ENCODE measurements around the gene PPP1R12A.

The PPP1R12A gene

GRCh38 chr12:79763766-79764452 is 171.0 kb downstream of the PPP1R12A start:
- DNase-seq = no peak

- DNase-seq = no peak
Observed at GRCh38 chr12:79761341-79761740, 173.6 kb downstream of the PPP1R12A start.

GRCh38 chr12:79747274-79747673 is 187.6 kb downstream of the PPP1R12A start:
- no peak for DNase-seq

DNA sequence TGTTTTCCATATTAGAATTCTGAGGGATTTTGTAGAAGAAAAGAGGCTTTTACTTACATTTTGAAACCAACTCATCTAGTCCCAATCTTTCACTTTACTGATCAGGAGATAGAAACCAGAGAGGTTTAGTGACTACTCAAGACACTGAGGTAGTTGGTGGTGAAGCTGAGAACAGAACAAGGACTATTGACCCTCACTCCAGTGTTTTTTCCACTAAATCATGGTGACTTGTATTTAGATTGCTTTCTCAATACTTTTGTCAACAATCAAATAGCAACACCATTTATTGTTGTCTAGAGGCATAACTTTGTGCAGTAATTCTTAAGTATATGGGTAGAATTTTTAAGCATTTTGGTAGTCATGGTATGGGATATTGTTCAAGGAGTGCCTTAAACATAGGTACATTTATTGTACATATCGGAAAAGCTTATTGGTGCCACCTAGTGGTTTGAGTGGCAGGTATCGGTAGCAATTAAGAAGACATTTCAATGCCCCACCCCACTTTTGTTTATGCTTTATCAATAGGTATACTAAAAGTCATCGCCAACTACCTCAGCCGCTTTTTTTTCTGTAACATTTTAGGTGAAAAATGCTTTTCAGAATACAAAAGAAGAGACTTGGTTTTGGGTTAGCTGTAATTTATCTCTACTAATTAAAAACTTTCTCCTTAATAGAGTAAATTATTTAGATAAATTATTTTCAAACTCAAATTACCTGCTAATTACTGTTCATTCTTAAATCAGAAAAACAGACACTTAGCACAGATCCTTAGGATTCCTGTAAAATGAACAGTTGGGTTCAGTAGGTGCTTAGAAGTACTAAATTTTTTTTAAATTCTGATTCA is 196.8 kb downstream of the PPP1R12A start:
- peak; percentile 47 for DNase-seq

GRCh38 chr12:79732638-79733037 is 202.3 kb downstream of the PPP1R12A start:
- no peak for DNase-seq

- DNase-seq = no peak
Observed at GRCh38 chr12:79725987-79726386, 208.9 kb downstream of the PPP1R12A start.

All from NCI-H526 treated with DMSO at 0.1 percent for 48 hours (cell line).